GM10248 (cell line): Measurements from ENCODE around the gene AP2A2.

Source experiments
- CTCF ChIA-PET: fragments of 300-600 bp; sonication (Branson Sonifier 250); formaldehyde crosslinking; extraction: SDS; loops from one replicate; lab custom pipeline; 2021; ENCODE audit warnings: antibody characterized with exemption; lab: Yijun Ruan, JAX
- POLR2A ChIA-PET: fragments of 350-650 bp; sonication (Branson Sonifier 250); formaldehyde crosslinking; extraction: SDS; loops from one replicate; lab custom pipeline; 2020; ENCODE audit warnings: antibody characterized with exemption; lab: Yijun Ruan, JAX
- DNase-seq: peaks from one replicate; pipeline ENCODE4 v3.0.0; 2012; ENCODE audit errors: extremely low spot score
- TF ChIP-seq, protein P1 (sequence below): IDR thresholded peaks from 2 replicates; pipeline ENCODE4 v1.5.1; 2012; ENCODE audit warnings: mild to moderate bottlenecking, low read depth; ENCODE audit errors: extremely low read depth, missing control alignments, control extremely low read depth

AP2A2 gene

GRCh38 chr11:1049071-1049405, 123.4 kb downstream of the AP2A2 start:
- no peak for DNase-seq
- POLR2A ChIA-PET, result no interaction called here
- CTCF ChIA-PET, result interaction anchor here (3.4 kb wide), 1 partner anchor 201 kb away, joined by 48 read pairs; no protein-coding TSS in a partner anchor
- TF ChIP-seq, protein P1, sequence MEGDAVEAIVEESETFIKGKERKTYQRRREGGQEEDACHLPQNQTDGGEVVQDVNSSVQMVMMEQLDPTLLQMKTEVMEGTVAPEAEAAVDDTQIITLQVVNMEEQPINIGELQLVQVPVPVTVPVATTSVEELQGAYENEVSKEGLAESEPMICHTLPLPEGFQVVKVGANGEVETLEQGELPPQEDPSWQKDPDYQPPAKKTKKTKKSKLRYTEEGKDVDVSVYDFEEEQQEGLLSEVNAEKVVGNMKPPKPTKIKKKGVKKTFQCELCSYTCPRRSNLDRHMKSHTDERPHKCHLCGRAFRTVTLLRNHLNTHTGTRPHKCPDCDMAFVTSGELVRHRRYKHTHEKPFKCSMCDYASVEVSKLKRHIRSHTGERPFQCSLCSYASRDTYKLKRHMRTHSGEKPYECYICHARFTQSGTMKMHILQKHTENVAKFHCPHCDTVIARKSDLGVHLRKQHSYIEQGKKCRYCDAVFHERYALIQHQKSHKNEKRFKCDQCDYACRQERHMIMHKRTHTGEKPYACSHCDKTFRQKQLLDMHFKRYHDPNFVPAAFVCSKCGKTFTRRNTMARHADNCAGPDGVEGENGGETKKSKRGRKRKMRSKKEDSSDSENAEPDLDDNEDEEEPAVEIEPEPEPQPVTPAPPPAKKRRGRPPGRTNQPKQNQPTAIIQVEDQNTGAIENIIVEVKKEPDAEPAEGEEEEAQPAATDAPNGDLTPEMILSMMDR, result no peak

- POLR2A ChIA-PET, result no interaction called here
- CTCF ChIA-PET, result interaction anchor here (3.4 kb wide), 1 partner anchor 202 kb away, joined by 48 read pairs; no protein-coding TSS in a partner anchor
- no peak for DNase-seq
- TF ChIP-seq, protein P1, result no peak
Measured at GRCh38 chr11:1049431-1049891, 123.8 kb downstream of the AP2A2 start.

DNA sequence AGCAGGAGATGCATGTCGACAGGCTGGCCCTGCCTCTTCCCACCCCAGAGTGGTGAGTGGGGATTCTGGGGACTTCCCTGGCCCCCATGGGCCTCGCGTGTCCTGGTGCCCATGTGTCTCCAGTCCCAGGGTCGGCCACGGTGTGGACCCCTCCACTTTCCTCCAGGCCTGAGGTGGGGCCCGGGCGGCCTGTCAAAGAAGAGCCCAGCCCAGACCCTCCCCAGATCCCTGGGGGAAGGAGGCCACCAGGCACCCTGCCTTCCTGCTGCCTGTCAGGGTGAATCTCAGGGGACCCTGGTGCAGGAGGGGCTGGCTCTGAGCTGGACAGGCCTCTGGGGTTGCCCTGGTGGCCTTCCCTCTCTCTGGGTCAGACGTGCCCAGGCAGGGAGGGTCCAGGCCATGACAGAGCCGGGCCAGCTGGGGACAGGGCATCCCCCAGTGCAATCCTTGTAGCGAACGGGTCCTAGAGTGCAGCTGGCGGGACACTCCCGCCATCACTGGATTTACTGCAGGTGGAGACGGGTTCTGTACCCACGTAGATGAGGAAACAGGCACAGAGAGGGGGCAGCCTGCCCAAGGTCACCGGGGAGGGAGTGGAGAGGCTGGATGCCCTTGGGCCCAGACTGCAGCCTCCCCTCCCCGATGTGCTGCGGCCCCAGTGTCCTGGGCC, 124.4 kb downstream of the AP2A2 start:
- POLR2A ChIA-PET, result no interaction called here

GRCh38 chr11:1050581-1051355, 125.1 kb downstream of the AP2A2 start:
- TF ChIP-seq, protein P1, result peak; percentile 95
- POLR2A ChIA-PET, result no interaction called here
- peak; percentile 93 for DNase-seq
- CTCF ChIA-PET, result interaction anchor here (0.7 to 3.4 kb wide), 19 partner anchors 8 to 223 kb away, joined by 3 to 48 read pairs (median 4); partner anchors contain the start of genes CD151, CRACR2B, POLR2L and TSPAN4

More for the DNA sequence above, 124.4 kb downstream of the AP2A2 start:
- TF ChIP-seq, protein P1, result no peak
- DNase-seq, result no peak
- CTCF ChIA-PET, result interaction anchor here (0.7 to 3.4 kb wide), 12 partner anchors 7 to 223 kb away, joined by 3 to 48 read pairs (median 6); partner anchors contain the start of genes CD151, CRACR2B, POLR2L and TSPAN4

DNA sequence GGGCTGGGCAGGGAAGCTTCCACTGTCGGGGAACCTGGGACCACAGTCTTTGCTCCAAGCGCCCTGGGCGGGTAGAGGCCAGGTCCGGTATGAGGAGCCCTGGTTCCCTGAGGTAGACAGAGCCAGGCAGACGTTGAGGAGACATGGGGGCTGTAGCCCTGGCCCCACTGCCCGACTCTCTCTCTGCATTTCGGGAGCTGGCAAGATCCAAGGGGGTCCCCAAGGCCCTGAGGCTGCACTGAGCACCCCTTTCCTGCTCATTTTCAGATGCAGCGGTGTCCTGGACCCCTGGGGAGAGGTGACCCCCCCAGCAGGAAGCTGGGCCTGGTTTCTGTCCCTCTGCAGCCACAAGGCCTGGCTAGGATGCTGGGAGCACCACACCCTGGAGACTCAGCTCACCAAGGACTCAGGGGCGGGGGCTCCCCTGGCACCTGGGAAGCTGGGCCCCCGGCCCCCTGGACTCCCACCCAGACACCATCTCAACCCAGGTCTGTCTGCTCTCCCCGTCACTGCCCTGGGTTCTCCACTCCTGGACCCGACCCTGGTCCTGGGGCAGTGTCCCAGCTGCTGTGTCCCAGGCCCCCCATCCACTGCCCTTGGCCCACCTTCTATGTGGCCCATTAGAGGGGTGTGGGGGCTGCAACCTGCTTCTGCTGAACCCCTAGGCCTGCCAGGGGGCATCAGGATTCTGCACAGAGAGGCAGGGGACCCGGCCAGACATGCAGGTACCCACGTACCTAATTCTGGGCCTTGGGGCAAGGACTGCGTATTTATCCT, 125.9 kb downstream of the AP2A2 start:
- ChIA-PET CTCF (interaction anchor here (0.8 to 3.4 kb wide), 19 partner anchors 9 to 224 kb away, joined by 3 to 48 read pairs (median 4); partner anchors contain the start of genes CD151, CRACR2B, POLR2L and TSPAN4), POLR2A (no interaction called here)
- no peak for DNase-seq
- TF ChIP-seq, protein P1, result no peak
